ENCODE data around the gene ITGB4. TPM values are rescaled to one million over a fixed set of nuclear protein-coding genes. Genes with fewer than 3 reads are reported as not detected.

The ITGB4 gene
- total RNA-seq, 1 experiment from 2014 or later, result 5.3 TPM

DNA sequence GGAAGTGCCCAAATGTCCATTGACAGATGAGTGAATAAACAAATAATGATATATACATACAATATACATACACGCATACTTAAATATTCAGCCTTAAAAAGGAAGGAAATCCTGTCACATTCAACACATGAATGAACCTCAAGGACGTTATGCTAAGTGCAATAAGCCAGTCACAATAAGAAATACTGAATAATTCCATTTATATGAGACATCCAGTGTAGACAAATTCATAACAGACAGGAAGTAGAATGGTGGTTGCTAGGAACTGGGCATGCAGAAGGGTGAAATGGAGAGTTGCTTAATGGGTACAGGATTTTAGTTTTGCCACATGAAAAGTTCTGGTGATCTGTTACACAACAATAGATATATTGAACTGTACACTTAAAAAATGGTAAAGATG is 8.8 kb upstream of the ITGB4 start:
- no peak for DNase-seq
- H3K79me2 ChIP-seq (ENCODE audit: insufficient read depth, low read length), result no peaks in the 10 kb centered on the region
- H2BK12ac ChIP-seq (ENCODE audit: insufficient read length, low read depth, low read length), result no peak overlapping the region
- no peaks in the 10 kb centered on the region for H3K4me1 Mint-ChIP-seq
- no peak overlapping the region for H3T11ph ChIP-seq (ENCODE audit: low read length)
- no peak overlapping the region for H3K4me2 ChIP-seq (ENCODE audit: insufficient read depth, insufficient read length, low read length)
- H3K9me3 ChIP-seq (ENCODE audit: control insufficient read depth, low read depth, low read length), result no peaks in the 10 kb centered on the region
- H3K27ac Mint-ChIP-seq, result no peak overlapping the region
- TF ChIP-seq CTCF (conservative IDR thresholded peaks at IDR 0.05), result no peak
- H2BK15ac ChIP-seq (ENCODE audit: low read depth, low read length), result no peak overlapping the region
- H3K18ac ChIP-seq (ENCODE audit: insufficient read length, low read depth, low read length), result no peak overlapping the region
- no peak overlapping the region for H3K23ac ChIP-seq (ENCODE audit: insufficient read length, low read depth, low read length)
- H4K20me1 ChIP-seq (ENCODE audit: control insufficient read depth, insufficient read depth, insufficient read length), result no peaks in the 10 kb centered on the region
- H3K4ac ChIP-seq (ENCODE audit: low read depth, low read length), result no peak overlapping the region
- no peak overlapping the region for H3K27ac ChIP-seq (ENCODE audit: insufficient read length, low read depth, low read length)
- H3K9me3 Mint-ChIP-seq, result no peaks in the 10 kb centered on the region
- H3K4me1 ChIP-seq (ENCODE audit: insufficient read depth, low read length), result no peaks in the 10 kb centered on the region
- H3K27me3 ChIP-seq (ENCODE audit: insufficient read depth, low read length), result no peaks in the 10 kb centered on the region
- WGBS (ENCODE audit: extremely low coverage, insufficient read length, low lambda C conversion rate), result no CpG with 5 or more reads among the region's 2 CpGs
- H2BK20ac ChIP-seq (ENCODE audit: low read depth, low read length, poor library complexity, severe bottlenecking), result no peak overlapping the region
- H3K27me3 Mint-ChIP-seq (ENCODE audit: low read depth), result peaks cover 4% of the 10 kb centered on the region
- no peak overlapping the region for H3K4me3 Mint-ChIP-seq
- H2BK120ac ChIP-seq (ENCODE audit: low read depth, low read length, poor library complexity, severe bottlenecking), result no peak overlapping the region
- H3K23me2 ChIP-seq (ENCODE audit: insufficient read length, low read depth, low read length, poor library complexity, severe bottlenecking), result no peaks in the 10 kb centered on the region
- no peak overlapping the region for H4K8ac ChIP-seq (replicated peaks; ENCODE audit: insufficient read length, low read depth, low read length)
- H2AFZ ChIP-seq (ENCODE audit: low read length), result no peak overlapping the region
- no peak overlapping the region for H3K9ac ChIP-seq (ENCODE audit: extremely low read depth, insufficient read length, low read length)
- no peak overlapping the region for H4K5ac ChIP-seq (ENCODE audit: insufficient read length, low read depth, low read length)
- no peak overlapping the region for H4K91ac ChIP-seq (ENCODE audit: insufficient read length, low read depth, low read length)
- no peak overlapping the region for H2BK5ac ChIP-seq (ENCODE audit: insufficient read length, low read length)
- H3K79me1 ChIP-seq (ENCODE audit: insufficient read depth, low read depth, low read length, poor library complexity, severe bottlenecking), result no peaks in the 10 kb centered on the region
- H2AK5ac ChIP-seq (ENCODE audit: insufficient read length, low read length), result no peak overlapping the region
- no peak overlapping the region for H3K14ac ChIP-seq (ENCODE audit: insufficient read depth, low read length)
- H3K36me3 Mint-ChIP-seq (ENCODE audit: insufficient read depth in 1 of 3, low read depth in 3 of 3), result peaks cover under 1 to 14% (median under 1%) of the 10 kb centered on the region in 3 experiments; a peak in 5 of 7 replicates
- H3K56ac ChIP-seq (ENCODE audit: insufficient read length, low read depth, low read length), result no peak overlapping the region
